Ramos (cell line): Measurements from ENCODE around the gene NT5DC4.

ENCODE experiments used
- in situ Hi-C: fragments of 300-500 bp; cut with MboI; formaldehyde crosslinking; loops from one replicate; pipeline ENCODE4 v1.14.3; 2022; ENCODE audit warnings: low sequenced_read_pairs; ENCODE audit not compliant: unreplicated experiment

The NT5DC4 gene

GRCh38 chr2:112721819-112722522 is 1.2 kb downstream of the NT5DC4 start:
- in situ Hi-C loops, result loop anchor here (5.0 kb wide), 1 partner anchor 100 kb away; no protein-coding TSS in a partner anchor

DNA sequence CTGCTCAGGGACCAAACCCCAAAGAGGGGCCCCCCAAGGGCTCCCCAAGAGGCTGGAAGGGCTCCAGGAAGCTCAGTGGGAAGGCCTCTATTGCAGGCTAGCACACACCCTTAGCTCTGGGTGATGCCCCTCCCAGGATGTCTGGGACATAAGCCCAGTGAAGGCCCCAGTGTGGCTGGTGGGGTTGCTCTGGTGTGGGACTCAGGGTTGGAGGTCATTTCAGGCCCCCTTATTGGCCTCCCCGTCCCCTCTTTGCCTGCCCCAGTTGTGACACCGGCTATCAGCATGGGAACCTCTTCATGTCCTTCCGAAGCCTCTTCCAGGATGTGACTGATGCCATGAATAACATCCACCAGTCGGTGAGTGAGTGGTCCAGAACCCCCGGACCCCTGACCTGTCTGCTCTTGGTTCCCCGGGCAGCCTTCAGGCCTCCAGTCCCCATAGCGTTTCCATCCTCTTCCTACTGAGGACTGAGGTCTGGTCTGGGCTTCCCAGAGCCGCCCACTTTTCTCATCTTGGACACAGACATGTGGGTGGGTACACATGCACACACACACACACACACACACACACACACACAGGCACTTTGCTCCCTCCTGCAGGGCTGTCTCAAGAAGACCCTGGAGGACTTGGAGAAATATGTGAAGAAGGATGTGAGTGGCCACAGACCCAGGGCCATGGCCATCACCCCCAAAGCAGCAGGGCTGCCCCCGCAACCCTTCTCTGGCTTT is 2.2 kb downstream of the NT5DC4 start:
- in situ Hi-C loops, result loop anchor here (5.0 kb wide), 1 partner anchor 101 kb away; no protein-coding TSS in a partner anchor

GRCh38 chr2:112723547-112723940 is 2.7 kb downstream of the NT5DC4 start:
- in situ Hi-C loops, result loop anchor here (5.0 kb wide), 1 partner anchor 101 kb away; no protein-coding TSS in a partner anchor

- in situ Hi-C loops, result loop anchor here (5.0 kb wide), 1 partner anchor 102 kb away; no protein-coding TSS in a partner anchor
Measured at GRCh38 chr2:112723995-112724394, 3.2 kb downstream of the NT5DC4 start.

GRCh38 chr2:112724591-112725525 is 4.0 kb downstream of the NT5DC4 start:
- in situ Hi-C loops, result loop anchor here (5.0 kb wide), 1 partner anchor 103 kb away; no protein-coding TSS in a partner anchor

GRCh38 chr2:112725545-112726457 is 5.0 kb downstream of the NT5DC4 start:
- in situ Hi-C loops, result no loop called here

- in situ Hi-C loops, result no loop called here
Measured at GRCh38 chr2:112726487-112727190, 5.8 kb downstream of the NT5DC4 start.

GRCh38 chr2:112727276-112728028 is 6.6 kb downstream of the NT5DC4 start:
- in situ Hi-C loops, result no loop called here

DNA sequence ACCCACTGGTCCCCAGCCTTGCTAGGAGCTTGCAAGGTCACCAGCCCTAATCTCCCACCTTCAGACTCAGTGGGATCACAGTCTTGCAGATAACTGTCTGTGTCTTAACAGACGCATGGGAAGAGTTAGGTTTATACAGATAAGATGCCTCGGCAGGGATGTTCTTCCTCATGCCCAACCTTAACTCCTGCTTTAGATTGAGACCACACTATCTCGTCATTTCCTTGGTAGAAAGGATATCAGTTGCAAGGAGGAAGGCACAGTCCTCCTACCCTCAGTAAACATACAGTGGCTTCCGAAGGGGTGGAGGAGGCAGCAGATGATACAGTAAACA is 7.2 kb downstream of the NT5DC4 start:
- in situ Hi-C loops, result no loop called here

GRCh38 chr2:112728378-112729175 is 7.8 kb downstream of the NT5DC4 start:
- in situ Hi-C loops, result no loop called here

DNA sequence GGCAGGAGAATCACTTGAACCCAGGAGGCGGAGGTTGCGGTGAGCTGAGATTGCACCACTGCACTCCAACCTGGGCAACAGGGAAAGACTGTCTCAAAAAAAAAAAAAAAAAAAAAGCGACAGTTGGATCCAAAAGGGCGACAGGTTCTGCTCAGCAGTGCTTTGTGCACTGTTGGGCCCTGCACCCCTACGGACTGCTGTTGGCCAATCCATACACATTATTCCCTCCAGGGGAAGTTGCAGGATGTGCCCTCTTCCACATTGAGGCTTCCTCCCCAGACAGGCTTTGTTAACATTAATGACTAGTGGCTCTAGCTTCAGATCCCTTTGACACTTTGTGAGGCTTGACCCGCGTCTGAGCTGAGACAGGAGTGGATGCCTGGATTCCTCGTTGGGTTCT is 9.4 kb downstream of the NT5DC4 start:
- in situ Hi-C loops, result loop anchor here (10.0 kb wide), 1 partner anchor 225 kb away; no protein-coding TSS in a partner anchor

GRCh38 chr2:112730791-112731190 is 10.0 kb downstream of the NT5DC4 start:
- in situ Hi-C loops, result loop anchor here (10.0 kb wide), 1 partner anchor 224 kb away; no protein-coding TSS in a partner anchor

DNA sequence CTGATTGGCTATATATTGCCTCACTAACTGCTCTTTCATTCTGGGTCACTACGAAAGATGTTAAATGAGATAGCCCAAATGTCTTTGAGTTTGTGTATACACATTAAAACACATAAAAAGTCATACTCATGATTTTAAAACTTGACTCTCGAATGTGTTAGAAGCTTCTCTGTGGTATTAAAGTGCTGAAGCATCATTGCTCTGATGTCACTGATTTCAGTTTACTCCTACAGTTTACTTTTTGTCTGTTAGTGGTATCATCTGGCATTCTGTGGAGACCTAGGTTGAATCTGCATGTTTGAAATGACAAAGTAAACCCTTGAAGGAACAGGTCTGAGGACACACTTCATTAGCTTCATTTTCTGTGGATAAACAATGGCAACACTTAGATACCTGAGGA is 10.7 kb downstream of the NT5DC4 start:
- in situ Hi-C loops, result loop anchor here (10.0 kb wide), 1 partner anchor 223 kb away; no protein-coding TSS in a partner anchor

DNA sequence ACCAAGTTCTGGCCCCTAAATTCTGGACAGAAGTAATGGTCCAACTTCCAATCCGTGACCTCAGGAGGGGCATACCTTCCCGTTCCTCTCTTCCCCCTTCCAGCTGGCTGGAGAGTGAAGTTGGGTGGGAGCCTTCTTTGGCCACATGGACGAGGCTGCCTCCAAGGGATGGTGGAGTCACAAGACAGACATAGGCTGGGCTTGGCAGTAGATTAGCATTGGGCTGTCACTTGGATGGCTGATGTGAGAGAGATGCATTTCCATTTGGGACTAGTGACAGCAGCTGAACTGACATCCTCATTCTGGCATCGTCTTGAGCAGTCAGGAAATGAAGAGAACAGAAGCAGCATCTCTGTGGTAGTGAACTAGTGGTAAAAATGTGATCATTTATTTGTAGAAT is 12.6 kb downstream of the NT5DC4 start:
- in situ Hi-C loops, result loop anchor here (10.0 kb wide), 1 partner anchor 221 kb away; no protein-coding TSS in a partner anchor

- in situ Hi-C loops, result loop anchor here (10.0 kb wide), 1 partner anchor 221 kb away; no protein-coding TSS in a partner anchor
Measured at GRCh38 chr2:112733871-112734270, 13.1 kb downstream of the NT5DC4 start.

GRCh38 chr2:112737542-112738232 is 16.9 kb downstream of the NT5DC4 start:
- in situ Hi-C loops, result loop anchor here (10.0 kb wide), 1 partner anchor 217 kb away; no protein-coding TSS in a partner anchor
